Kidney glomerular epithelial cell (primary cell): Measurements from ENCODE around the gene LRRK1.

Experiments
- DNase-seq: peaks from one replicate; lab custom pipeline; 2025; lab: John Stamatoyannopoulos, UW

Gene LRRK1

GRCh38 chr15:100890850-100891249, 28.3 kb upstream of the LRRK1 start:
- no peak for DNase-seq

- no peak for DNase-seq
Observed at GRCh38 chr15:100891307-100892012, 27.7 kb upstream of the LRRK1 start.

DNA sequence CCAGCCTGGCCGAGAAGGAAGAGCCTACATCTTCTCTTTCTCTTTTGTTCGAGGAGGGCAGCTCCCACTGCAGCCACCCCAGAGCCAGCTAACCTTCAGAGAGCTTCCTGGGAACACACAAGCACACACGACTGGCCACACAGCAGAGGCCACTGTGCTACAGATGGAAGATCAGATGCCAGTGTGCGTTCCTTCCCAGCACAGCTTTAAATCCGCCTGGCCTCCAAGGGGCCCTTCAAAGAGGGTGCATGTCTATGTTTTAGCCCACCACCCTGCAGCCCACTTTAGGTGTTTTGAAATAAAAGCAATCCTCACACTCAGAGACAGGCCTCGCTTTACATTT, 27.2 kb upstream of the LRRK1 start:
- no peak for DNase-seq

GRCh38 chr15:100893261-100893963, 25.7 kb upstream of the LRRK1 start:
- no peak for DNase-seq

DNA sequence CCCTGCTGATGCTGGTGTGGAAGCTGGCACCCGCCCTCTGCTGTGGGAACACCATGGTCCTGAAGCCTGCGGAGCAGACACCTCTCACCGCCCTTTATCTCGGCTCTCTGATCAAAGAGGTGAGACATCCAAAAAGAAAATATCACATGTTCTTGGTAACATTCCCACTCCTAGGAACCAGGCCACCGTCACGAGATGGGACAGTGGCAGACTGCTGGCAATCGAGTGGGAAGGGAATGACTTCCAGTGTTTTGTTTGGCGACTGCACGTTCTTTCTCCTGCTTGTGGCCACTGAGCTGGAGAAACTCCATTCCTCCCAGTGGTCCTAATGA, 25.2 kb upstream of the LRRK1 start:
- DNase-seq = no peak

DNA sequence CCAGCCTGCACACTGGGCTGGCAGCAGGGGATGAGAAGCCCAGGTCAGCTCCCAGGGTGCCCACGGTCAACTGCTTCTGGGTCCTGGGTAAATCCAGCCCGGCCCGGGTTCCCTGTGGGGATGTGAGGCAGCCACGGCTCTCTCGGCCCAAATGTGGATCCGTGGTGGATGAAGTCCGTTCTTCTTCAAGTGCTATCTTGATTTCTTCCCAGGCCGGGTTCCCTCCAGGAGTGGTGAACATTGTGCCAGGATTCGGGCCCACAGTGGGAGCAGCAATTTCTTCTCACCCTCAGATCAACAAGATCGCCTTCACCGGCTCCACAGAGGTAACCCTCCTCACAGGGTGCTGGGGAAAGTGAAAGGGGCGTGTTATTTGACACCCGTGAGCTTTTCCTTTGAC, 23.4 kb upstream of the LRRK1 start:
- DNase-seq = no peak

DNA sequence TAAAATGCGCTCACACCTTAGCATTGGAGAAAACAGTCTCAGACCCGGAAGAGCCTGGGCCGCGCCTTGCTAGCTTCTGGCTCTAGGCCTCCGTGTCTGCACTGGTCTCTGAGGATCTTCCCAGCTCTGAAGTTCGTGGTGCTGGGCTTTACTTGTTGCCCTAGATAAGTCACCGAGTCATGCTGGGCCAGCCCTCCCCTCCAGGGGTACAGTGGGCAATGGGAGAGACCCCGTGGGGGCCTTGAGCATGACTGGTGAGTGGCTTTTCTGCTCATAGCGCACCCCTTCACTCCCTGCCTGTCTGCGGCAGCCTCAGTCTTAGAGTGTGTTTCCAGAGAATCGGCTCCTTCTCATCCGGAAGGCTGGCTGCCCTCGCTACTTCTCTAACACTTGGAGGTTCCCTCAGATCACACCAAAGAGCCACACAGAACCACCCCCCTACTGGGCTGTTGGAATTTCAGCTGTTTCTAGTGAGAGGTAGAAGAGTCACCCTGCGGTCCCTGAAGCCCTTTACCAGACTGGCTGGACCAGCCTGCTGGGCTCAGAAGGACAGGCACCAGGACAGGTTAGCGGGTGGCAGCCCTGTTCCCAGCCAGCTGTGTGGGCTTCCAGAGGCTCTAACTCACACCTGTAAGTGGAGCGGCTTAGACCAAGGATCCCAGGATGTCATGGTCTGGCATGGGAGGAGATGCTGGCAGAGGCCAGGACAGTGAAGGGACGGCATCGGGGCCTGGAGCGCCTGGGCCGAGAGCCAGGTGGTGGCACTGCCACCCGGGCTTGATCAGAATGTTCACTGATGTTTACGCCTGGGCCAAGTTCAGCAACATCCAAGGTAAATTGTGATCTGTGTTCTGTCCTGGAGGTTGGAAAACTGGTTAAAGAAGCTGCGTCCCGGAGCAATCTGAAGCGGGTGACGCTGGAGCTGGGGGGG, 21.7 kb upstream of the LRRK1 start:
- DNase-seq = no peak

DNA sequence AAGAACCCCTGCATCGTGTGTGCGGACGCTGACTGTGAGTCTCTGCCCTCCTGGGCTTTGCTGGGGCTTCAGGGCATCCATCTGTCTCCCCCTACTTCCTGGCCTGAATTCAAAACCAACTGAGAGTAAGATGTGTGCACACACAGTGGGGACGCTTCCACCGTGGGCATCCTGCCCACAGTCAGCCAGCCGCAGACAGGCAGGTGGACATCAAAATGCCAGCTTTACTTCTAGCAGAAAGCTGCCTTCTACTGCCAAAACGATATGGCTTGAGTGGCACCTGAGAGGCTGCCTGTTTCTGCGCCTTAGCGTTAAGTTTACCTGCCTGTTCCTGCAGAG, 21.0 kb upstream of the LRRK1 start:
- DNase-seq = no peak

DNA sequence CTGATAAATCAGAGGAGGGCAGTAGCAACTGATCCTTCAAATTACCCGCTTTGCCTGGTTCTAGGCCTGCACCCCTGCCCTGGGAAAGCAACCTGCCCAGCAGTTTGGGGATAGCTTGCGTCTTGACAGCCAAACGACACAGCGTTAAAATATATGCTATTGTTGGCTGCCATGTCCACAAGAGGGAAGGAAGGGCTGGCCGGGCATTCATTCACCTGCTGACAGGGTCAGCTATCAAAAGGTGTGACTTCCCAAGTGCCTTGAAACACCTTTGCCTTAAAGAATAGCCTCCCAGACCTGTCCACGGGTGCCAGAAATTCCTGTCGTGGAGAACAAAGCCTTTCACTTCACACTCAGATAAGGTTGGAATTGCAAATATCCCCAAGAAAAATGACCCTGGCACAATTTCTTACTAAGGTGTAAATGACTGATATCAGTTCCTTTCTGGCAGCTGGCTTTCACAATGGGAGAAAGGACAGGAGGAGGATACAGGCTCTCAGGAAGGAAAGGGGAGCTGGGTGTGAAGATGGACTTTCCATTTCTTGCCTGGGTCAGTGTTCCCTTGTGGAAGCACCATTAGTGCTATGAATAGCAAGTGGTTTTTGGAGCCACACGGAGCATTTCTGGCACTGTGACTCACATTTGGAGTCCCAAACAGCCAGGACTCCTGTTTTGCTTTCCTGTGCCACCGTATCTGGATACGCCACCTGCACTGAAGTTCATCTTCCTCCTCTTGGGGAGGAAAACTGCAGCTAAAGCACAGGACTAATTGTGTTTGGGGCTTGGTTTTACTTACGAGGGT, 20.3 kb upstream of the LRRK1 start:
- no peak for DNase-seq

GRCh38 chr15:100899601-100900000, 19.6 kb upstream of the LRRK1 start:
- no peak for DNase-seq

- no peak for DNase-seq
Observed at GRCh38 chr15:100900136-100900794, 18.9 kb upstream of the LRRK1 start.

- no peak for DNase-seq
Observed at GRCh38 chr15:100900795-100901169, 18.4 kb upstream of the LRRK1 start.

GRCh38 chr15:100901296-100901695, 17.9 kb upstream of the LRRK1 start:
- DNase-seq = no peak

- DNase-seq = no peak
Observed at GRCh38 chr15:100901702-100902435, 17.3 kb upstream of the LRRK1 start.

DNA sequence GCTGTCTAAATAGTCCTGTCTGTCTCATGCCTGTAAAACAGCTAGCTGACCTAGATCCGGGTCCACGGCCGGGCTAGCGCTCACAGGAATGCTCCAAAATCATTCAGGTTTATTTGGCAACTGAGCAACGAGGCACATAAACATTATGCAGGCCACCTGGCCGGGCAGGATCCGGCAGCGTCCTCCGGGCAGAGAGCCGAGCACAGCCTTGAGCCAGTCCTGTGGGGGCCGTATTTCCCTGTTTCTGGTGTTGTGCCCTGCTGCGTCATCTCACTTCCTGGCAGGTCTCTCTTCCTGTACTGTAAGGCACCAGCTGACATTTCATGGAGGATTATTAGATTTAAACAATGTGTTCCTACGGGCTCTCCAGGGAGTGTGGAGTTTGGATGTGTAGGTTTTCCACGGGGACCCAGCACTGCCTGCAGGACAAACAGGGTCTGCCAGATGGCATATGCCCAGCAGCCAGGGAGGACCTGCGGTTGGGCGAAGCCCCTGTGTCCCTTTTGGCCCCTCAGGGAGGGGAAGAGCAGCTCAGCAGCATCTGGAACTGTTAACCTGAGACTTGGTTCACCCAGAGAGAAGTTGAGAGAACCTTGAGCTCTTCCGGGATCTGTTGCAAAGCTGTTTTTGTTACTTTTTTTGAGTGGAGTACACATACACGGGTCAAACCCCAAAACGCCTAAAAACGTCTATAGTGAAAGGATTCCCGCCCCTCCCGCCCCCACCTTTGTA, 16.6 kb upstream of the LRRK1 start:
- DNase-seq = peak; percentile 16

DNA sequence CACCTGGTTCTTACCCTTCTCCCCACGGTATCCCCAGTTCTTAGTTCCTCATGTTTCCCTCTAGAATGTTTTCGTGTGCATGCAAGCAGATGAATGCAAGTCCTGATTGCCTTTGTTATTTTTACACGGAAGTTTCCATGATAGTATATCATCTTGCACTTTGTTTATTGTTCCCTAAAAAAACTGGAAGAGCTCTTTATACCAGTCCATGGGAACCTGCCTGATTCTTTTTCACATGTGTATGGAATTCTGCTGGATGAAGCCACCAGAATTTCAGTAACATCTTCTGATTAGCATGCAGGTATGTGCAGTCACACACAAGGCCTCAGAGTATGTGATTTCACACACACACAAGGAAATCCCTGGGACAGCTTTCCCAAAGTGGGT, 16.0 kb upstream of the LRRK1 start:
- no peak for DNase-seq

- no peak for DNase-seq
Observed at GRCh38 chr15:100905850-100906249, 13.3 kb upstream of the LRRK1 start.

- DNase-seq = no peak
Observed at GRCh38 chr15:100908466-100908865, 10.7 kb upstream of the LRRK1 start.

- DNase-seq = no peak
Observed at GRCh38 chr15:100909565-100909964, 9.6 kb upstream of the LRRK1 start.
